ENCODE results near the gene OXNAD1. TPM values are rescaled to one million over a fixed set of nuclear protein-coding genes. Genes with fewer than 3 reads are reported as not detected.
A peak's percentile ranks its signal among the peaks of the same experiment; 100 is the strongest.

Gene OXNAD1
- total RNA-seq, 2 experiments from 2014 or later: 37.0 to 38.8 TPM

DNA sequence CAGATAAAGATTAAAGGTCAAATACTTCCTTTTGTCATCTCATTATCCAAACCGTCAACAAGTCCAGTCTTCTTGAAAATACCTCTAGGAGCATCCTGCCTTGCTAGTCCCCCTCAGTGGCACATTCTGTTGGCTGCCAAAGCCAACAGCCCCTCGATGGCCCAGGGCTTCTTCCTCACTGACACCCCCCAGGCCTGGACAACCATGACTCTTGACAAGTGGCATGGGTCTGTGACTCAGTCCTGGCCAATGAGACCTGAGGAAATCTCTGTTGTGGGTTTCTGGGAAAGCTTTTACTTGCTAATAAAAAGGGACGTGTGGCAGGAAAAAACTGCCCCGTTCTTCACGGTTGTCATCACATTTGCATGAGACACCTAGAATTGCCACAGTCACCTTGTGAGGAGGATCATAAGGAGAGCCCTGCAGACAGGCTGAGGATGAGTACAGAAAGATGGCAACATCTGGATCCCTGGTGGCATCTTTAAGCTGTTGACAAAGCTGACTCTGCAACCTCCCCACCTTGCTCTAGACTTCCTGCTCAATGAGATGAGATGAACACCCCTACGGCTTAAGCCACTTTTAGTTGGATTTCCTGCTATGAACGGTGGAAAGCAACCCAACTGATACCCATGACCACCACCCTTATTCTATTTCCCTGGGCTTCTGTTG lies 81.5 kb downstream of the OXNAD1 start:
- H3K4me3 Mint-ChIP-seq: no peak overlapping the region
- CTCF ChIA-PET: no interaction called here
- POLR2A ChIA-PET: no interaction called here
- ATAC-seq (no peak), DNase-seq (no peak)
- TF ChIP-seq, protein P1, sequence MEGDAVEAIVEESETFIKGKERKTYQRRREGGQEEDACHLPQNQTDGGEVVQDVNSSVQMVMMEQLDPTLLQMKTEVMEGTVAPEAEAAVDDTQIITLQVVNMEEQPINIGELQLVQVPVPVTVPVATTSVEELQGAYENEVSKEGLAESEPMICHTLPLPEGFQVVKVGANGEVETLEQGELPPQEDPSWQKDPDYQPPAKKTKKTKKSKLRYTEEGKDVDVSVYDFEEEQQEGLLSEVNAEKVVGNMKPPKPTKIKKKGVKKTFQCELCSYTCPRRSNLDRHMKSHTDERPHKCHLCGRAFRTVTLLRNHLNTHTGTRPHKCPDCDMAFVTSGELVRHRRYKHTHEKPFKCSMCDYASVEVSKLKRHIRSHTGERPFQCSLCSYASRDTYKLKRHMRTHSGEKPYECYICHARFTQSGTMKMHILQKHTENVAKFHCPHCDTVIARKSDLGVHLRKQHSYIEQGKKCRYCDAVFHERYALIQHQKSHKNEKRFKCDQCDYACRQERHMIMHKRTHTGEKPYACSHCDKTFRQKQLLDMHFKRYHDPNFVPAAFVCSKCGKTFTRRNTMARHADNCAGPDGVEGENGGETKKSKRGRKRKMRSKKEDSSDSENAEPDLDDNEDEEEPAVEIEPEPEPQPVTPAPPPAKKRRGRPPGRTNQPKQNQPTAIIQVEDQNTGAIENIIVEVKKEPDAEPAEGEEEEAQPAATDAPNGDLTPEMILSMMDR (IDR thresholded peaks at IDR 0.05): no peak
- peaks cover 3% of the 10 kb centered on the region for H3K9me3 Mint-ChIP-seq
- peaks cover 86% of the 10 kb centered on the region for H3K36me3 Mint-ChIP-seq (ENCODE audit: low read depth)
- no peaks in the 10 kb centered on the region for H3K27me3 Mint-ChIP-seq
- intact Hi-C loops (cut with micrococcal nuclease): no loop called here
- H3K27ac Mint-ChIP-seq: peak overlapping the region; percentile 26
- H3K4me1 Mint-ChIP-seq (ENCODE audit: low read depth): peaks cover 45% of the 10 kb centered on the region

DNA sequence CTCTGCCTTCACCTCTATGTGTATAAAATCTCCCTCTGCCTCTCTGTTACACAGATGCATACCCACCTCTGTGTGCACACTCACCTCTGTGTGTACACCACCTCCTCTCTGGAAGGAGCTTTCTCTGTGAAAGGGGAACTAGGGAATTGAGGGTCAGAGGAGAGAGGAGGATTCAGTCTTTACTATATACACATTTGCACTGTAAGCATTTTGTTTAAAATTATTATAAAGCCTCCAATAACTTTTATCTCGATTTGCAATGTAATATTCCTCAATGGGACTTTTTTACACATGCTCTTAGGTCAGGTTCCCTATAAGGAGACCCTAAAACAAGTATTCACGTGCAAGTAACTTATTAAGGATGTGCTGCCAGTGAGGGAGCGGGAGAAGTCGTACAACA lies 82.5 kb downstream of the OXNAD1 start:
- no peak overlapping the region for H3K4me3 Mint-ChIP-seq
- ChIA-PET POLR2A (interaction anchor here (0.6 to 2.1 kb wide), 2 partner anchors 9 to 46 kb away, joined by 3 to 6 read pairs; no protein-coding TSS in a partner anchor), CTCF (no interaction called here)
- peaks cover 83% of the 10 kb centered on the region for H3K36me3 Mint-ChIP-seq (ENCODE audit: low read depth)
- peak overlapping the region; percentile 43 for H3K27ac Mint-ChIP-seq
- intact Hi-C loops (cut with micrococcal nuclease): no loop called here
- peaks cover 3% of the 10 kb centered on the region for H3K9me3 Mint-ChIP-seq
- DNase-seq (no peak), ATAC-seq (no peak)
- peaks cover 45% of the 10 kb centered on the region for H3K4me1 Mint-ChIP-seq (ENCODE audit: low read depth)
- H3K27me3 Mint-ChIP-seq: no peaks in the 10 kb centered on the region
- TF ChIP-seq, protein P1 (IDR thresholded peaks at IDR 0.05): no peak

DNA sequence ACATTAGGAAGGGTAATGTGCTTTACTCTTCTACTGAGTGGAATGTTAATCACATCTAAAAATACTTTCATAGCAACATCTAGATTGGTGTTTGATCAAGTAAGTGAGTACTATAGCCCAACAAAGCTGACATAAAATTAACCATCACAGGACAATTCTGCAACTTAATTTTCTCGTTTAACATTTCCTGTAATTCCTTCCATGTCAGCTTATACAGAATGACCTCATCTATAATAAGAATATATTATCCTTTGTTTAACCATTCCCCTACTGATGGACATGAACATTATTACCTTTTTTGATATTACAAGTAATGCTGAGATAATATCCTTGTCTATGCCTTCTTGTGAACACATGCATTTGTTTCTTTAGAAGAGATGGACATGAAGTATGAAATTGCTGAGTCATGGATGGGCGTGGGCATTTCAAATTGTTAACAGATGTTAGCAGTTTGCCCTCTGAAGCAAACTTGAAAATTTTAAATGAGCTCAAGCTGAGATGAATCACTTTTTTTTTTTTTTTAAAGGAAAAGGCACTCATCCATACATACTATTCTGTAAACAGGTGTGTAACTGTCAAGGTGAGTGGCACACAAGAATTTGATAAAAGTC lies 85.1 kb downstream of the OXNAD1 start:
- Mint-ChIP-seq H3K4me1 (ENCODE audit: low read depth) (peaks cover 33% of the 10 kb centered on the region), H3K27me3 (no peaks in the 10 kb centered on the region), H3K4me3 (no peak overlapping the region), H3K9me3 (no peaks in the 10 kb centered on the region), H3K27ac (peak overlapping the region; percentile 41), H3K36me3 (ENCODE audit: low read depth) (peaks cover 78% of the 10 kb centered on the region)
- TF ChIP-seq, protein P1 (IDR thresholded peaks at IDR 0.05): no peak
- ChIA-PET CTCF (interaction anchor here (1.1 kb wide), 1 partner anchor 30 kb away, joined by 4 read pairs; no protein-coding TSS in a partner anchor), POLR2A (interaction anchor here (2.1 kb wide), 1 partner anchor 14 kb away, joined by 6 read pairs; no protein-coding TSS in a partner anchor)
- DNase-seq (no peak), ATAC-seq (no peak)
- intact Hi-C loops (cut with micrococcal nuclease): no loop called here

DNA sequence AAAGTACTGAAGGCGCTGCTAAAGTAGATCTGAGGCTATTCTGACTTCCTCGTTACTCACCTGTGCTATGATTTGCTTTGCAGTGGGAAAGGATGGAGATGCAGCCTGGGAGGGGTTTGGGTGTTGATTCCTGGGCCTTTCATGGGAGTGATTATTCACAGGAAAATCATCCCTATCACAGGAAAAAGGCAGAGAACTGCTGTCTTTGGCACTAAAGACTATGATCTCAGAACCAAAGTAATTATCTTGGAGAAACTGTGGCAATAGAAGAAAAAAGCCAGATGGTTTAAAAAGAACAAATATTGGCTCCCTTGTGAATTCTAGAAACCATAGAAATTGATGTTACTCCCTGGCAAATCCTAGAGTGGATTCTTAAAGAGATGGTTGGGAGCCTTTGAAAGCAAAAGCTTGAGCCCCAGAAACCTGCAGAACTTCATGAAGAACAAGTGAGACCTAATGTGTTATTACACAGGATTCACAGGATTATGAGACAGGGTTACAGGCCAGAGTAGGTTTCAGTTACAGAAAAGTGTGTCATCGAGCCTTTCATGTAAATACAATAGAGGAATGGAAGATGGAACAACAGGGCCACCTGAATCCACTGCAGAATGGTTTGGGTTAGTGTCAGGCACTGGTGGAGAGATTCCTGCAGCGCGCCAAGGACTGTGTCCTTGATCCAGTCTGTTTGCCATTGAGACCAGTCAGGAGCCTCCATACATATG lies 85.7 kb downstream of the OXNAD1 start:
- peaks cover 74% of the 10 kb centered on the region for H3K36me3 Mint-ChIP-seq (ENCODE audit: low read depth)
- intact Hi-C loops (cut with micrococcal nuclease): no loop called here
- ATAC-seq: no peak

More for the DNA sequence above, 85.7 kb downstream of the OXNAD1 start:
- ChIA-PET CTCF (interaction anchor here (1.1 kb wide), 1 partner anchor 31 kb away, joined by 4 read pairs; no protein-coding TSS in a partner anchor), POLR2A (interaction anchor here (2.1 kb wide), 1 partner anchor 13 kb away, joined by 6 read pairs; no protein-coding TSS in a partner anchor)
- H3K27ac Mint-ChIP-seq: peak overlapping the region; percentile 60
- TF ChIP-seq, protein P1 (IDR thresholded peaks at IDR 0.05): no peak
- H3K4me3 Mint-ChIP-seq: no peak overlapping the region
- no peak for DNase-seq
- H3K27me3 Mint-ChIP-seq: no peaks in the 10 kb centered on the region
- peaks cover 32% of the 10 kb centered on the region for H3K4me1 Mint-ChIP-seq (ENCODE audit: low read depth)
- H3K9me3 Mint-ChIP-seq: no peaks in the 10 kb centered on the region

Measured in activated CD8-positive, alpha-beta T cell treated with anti-CD3 and anti-CD28 coated beads for 36 hours (primary cell).